ENCODE results near the gene FECH.

The FECH gene

GRCh38 chr18:57581301-57581934, 5.1 kb downstream of the FECH start:
- DNase-seq (ENCODE audit: low read depth in 2 of 2, low spot score in 1 of 2) = no peak

- DNase-seq (ENCODE audit: low read depth in 2 of 2, low spot score in 1 of 2) = no peak
Observed at GRCh38 chr18:57579934-57580333, 6.6 kb downstream of the FECH start.

- DNase-seq (ENCODE audit: low read depth in 2 of 2, low spot score in 1 of 2) = no peak
Observed at GRCh38 chr18:57576316-57576715, 10.2 kb downstream of the FECH start.

- no peak for DNase-seq (ENCODE audit: low read depth in 2 of 2, low spot score in 1 of 2)
Observed at GRCh38 chr18:57575542-57575941, 11.0 kb downstream of the FECH start.

GRCh38 chr18:57574866-57575265, 11.6 kb downstream of the FECH start:
- no peak for DNase-seq (ENCODE audit: low read depth in 2 of 2, low spot score in 1 of 2)

GRCh38 chr18:57570162-57570561, 16.3 kb downstream of the FECH start:
- DNase-seq (ENCODE audit: low read depth in 2 of 2, low spot score in 1 of 2) = no peak

GRCh38 chr18:57569133-57569532, 17.4 kb downstream of the FECH start:
- DNase-seq (ENCODE audit: low read depth in 2 of 2, low spot score in 1 of 2) = no peak

- DNase-seq (ENCODE audit: low read depth in 2 of 2, low spot score in 1 of 2) = no peak
Observed at GRCh38 chr18:57561728-57562423, 24.6 kb downstream of the FECH start.

GRCh38 chr18:57561261-57561660, 25.2 kb downstream of the FECH start:
- no peak for DNase-seq (ENCODE audit: low read depth in 2 of 2, low spot score in 1 of 2)

- DNase-seq (ENCODE audit: low read depth in 2 of 2, low spot score in 1 of 2) = no peak
Observed at GRCh38 chr18:57559314-57559713, 27.2 kb downstream of the FECH start.

GRCh38 chr18:57555134-57555533, 31.4 kb downstream of the FECH start:
- DNase-seq (ENCODE audit: low read depth in 2 of 2, low spot score in 1 of 2) = no peak

- no peak for DNase-seq (ENCODE audit: low read depth in 2 of 2, low spot score in 1 of 2)
Observed at GRCh38 chr18:57550510-57550909, 36.0 kb downstream of the FECH start.

GRCh38 chr18:57547260-57547659, 39.2 kb downstream of the FECH start:
- DNase-seq (ENCODE audit: low read depth in 2 of 2, low spot score in 1 of 2) = no peak

- no peak for DNase-seq (ENCODE audit: low read depth in 2 of 2, low spot score in 1 of 2)
Observed at GRCh38 chr18:57544936-57545660, 41.4 kb downstream of the FECH start.

- DNase-seq (ENCODE audit: low read depth in 2 of 2, low spot score in 1 of 2) = no peak
Observed at GRCh38 chr18:57543560-57543959, 42.9 kb downstream of the FECH start.

- DNase-seq (ENCODE audit: low read depth in 2 of 2, low spot score in 1 of 2) = no peak
Observed at GRCh38 chr18:57542812-57543427, 43.6 kb downstream of the FECH start.

- DNase-seq (ENCODE audit: low read depth in 2 of 2, low spot score in 1 of 2) = no peak
Observed at GRCh38 chr18:57542126-57542525, 44.4 kb downstream of the FECH start.

GRCh38 chr18:57539702-57540101, 46.8 kb downstream of the FECH start:
- no peak for DNase-seq (ENCODE audit: low read depth in 2 of 2, low spot score in 1 of 2)

- DNase-seq (ENCODE audit: low read depth in 2 of 2, low spot score in 1 of 2) = no peak
Observed at GRCh38 chr18:57538614-57539013, 47.9 kb downstream of the FECH start.

GRCh38 chr18:57534511-57534909, 52.0 kb downstream of the FECH start:
- DNase-seq (ENCODE audit: low read depth in 2 of 2, low spot score in 1 of 2) = no peak

GRCh38 chr18:57533868-57534510, 52.5 kb downstream of the FECH start:
- DNase-seq (ENCODE audit: low read depth in 2 of 2, low spot score in 1 of 2) = no peak

Data from stimulated activated CD8-positive, alpha-beta memory T cell treated with anti-CD3 and anti-CD28 coated beads, Interleukin-4, amount 100 ng/mL, for 4 hours (primary cell).